Measurements from ENCODE around the gene LZTR1.

DNA sequence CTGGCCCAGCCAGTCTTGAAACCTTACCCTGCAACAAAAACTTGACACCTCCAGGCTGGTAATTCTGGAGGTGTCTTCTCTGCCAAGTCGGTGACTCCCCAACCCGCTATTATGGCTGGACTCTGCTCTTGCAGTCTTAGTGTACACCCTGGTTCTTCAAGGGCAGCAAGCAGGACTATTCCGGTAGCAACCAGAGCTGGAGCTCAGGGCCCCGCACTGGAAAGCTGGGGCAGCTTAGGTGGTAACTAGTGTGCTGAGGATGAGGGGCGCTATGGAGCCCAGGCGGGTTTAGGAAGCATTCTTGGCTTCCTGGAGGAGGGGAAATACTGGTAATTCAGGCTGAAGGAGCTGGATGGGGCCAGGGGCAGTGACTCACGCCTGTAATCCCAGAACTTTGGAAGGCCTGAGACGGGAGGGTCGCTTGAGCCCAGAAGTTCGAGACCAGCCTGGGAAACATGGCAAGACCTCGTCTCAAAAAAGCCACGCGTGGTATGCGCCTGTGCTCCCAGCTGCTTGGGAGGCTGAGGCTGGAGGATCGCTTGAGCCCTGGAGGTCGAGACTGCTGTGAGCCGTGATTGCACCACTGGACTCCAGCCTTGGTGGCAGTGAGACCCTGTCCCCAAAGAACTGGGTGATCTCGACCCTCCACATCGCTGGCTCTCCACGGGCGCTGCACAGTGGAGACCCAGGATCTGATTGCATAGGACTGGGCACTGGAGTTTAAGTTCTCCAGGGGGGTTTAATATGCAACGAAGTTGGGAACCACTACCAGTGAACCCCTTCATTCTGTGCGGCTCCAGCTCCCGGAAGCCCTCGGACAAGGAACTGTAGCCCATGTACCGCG lies 25.6 kb upstream of the LZTR1 start:
- TF ChIP-seq CTCF (IDR thresholded peaks at IDR 0.05; ENCODE audit: borderline replicate concordance, extremely low read depth, low read length, poor library complexity, severe bottlenecking) (no peak), EZH2 (IDR thresholded peaks at IDR 0.05; ENCODE audit: borderline replicate concordance, low read depth, low read length, severe bottlenecking) (no peak)

All from DND-41 (cell line).